CD4-positive, alpha-beta T cell treated with Interleukin-1 beta for 1 hour (primary cell): ENCODE results near the gene EIF6.
A peak's percentile ranks its signal among the peaks of the same experiment; 100 is the strongest.
"Not testable (repeated sequence)": the region's sequence is repeated elsewhere in the genome, so short reads cannot be mapped to it uniquely, and the experiment has no call there.

Experiments used
- DNase-seq, 2 donors: peaks; one replicate each; pipeline ENCODE4 v3.0.0-alpha.2; 2020 to 2022

Gene EIF6

GRCh38 chr20:35284267-35284991 lies at the start of gene EIF6:
TSS of gene EIF6 (minus strand) at chr20:35284772. CDS start at chr20:35284487, 285 bp downstream.
- DNase-seq = peak; percentile 80 to 83

- no peak for DNase-seq
Observed at GRCh38 chr20:35333606-35334005, 49.0 kb upstream of the EIF6 start.

- no peak for DNase-seq
Observed at GRCh38 chr20:35332540-35333200, 48.1 kb upstream of the EIF6 start.

- DNase-seq = peak in 1 of 2 donors; percentile 13
Observed at GRCh38 chr20:35329435-35330139, 45.0 kb upstream of the EIF6 start.

GRCh38 chr20:35328689-35329088 lies 44.1 kb upstream of the EIF6 start:
- no peak for DNase-seq

GRCh38 chr20:35328095-35328685 lies 43.6 kb upstream of the EIF6 start:
- no peak for DNase-seq

GRCh38 chr20:35327074-35327976 lies 42.8 kb upstream of the EIF6 start:
- DNase-seq = no peak

GRCh38 chr20:35326740-35327073 lies 42.1 kb upstream of the EIF6 start:
- no peak for DNase-seq

- no peak for DNase-seq
Observed at GRCh38 chr20:35326021-35326739, 41.6 kb upstream of the EIF6 start.

- DNase-seq = no peak
Observed at GRCh38 chr20:35325401-35325800, 40.8 kb upstream of the EIF6 start.

- DNase-seq = no peak
Observed at GRCh38 chr20:35320396-35321126, 36.0 kb upstream of the EIF6 start.

- no peak for DNase-seq
Observed at GRCh38 chr20:35319871-35320197, 35.3 kb upstream of the EIF6 start.

GRCh38 chr20:35319192-35319870 lies 34.8 kb upstream of the EIF6 start:
- no peak for DNase-seq

GRCh38 chr20:35318502-35319157 lies 34.1 kb upstream of the EIF6 start:
- no peak for DNase-seq

GRCh38 chr20:35317416-35318210 lies 33.0 kb upstream of the EIF6 start:
- no peak for DNase-seq

- DNase-seq = no peak
Observed at GRCh38 chr20:35316086-35316485, 31.5 kb upstream of the EIF6 start.

GRCh38 chr20:35315632-35316020 lies 31.1 kb upstream of the EIF6 start:
- not testable (repeated sequence) for DNase-seq

- DNase-seq = no peak
Observed at GRCh38 chr20:35314816-35315631, 30.5 kb upstream of the EIF6 start.
